Measurements from ENCODE around the gene SH3RF3. TPM values are rescaled to one million over a fixed set of nuclear protein-coding genes. Genes with fewer than 3 reads are reported as not detected.

SH3RF3 gene
- total RNA-seq, 1 donor from 2014 or later = 59.5 TPM

DNA sequence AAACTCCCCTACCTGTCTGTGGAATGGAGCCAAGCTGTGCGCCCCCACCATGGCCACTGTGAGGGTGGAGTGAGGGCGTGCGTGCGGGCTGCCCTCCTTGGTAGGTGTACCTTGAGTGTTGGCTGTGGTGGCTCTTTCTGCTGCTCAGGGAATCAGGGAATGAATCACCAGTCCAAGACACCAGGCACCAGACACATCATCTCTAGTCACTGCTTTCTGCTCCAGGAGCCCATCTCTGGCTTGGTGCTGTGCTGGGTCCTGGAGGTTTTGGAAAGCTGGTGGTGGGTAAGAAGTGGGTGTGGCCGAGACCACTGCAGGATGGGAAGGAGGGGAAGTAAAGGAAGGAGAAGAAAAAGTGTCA lies 274.8 kb downstream of the SH3RF3 start:
- Mint-ChIP-seq H3K27ac (ENCODE audit: unreplicated experiment) (peak overlapping the region; percentile 75), H3K4me1 (ENCODE audit: low read depth) (peaks cover 49% of the 10 kb centered on the region), H3K9me3 (ENCODE audit: low read depth) (no peaks in the 10 kb centered on the region), H3K4me3 (ENCODE audit: unreplicated experiment) (no peak overlapping the region), H3K36me3 (ENCODE audit: low read depth) (peaks cover 40% of the 10 kb centered on the region), H3K27me3 (ENCODE audit: low read depth) (no peaks in the 10 kb centered on the region)
- TF ChIP-seq, protein P1, sequence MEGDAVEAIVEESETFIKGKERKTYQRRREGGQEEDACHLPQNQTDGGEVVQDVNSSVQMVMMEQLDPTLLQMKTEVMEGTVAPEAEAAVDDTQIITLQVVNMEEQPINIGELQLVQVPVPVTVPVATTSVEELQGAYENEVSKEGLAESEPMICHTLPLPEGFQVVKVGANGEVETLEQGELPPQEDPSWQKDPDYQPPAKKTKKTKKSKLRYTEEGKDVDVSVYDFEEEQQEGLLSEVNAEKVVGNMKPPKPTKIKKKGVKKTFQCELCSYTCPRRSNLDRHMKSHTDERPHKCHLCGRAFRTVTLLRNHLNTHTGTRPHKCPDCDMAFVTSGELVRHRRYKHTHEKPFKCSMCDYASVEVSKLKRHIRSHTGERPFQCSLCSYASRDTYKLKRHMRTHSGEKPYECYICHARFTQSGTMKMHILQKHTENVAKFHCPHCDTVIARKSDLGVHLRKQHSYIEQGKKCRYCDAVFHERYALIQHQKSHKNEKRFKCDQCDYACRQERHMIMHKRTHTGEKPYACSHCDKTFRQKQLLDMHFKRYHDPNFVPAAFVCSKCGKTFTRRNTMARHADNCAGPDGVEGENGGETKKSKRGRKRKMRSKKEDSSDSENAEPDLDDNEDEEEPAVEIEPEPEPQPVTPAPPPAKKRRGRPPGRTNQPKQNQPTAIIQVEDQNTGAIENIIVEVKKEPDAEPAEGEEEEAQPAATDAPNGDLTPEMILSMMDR (IDR thresholded peaks at IDR 0.05) = no peak
- DNase-seq (ENCODE audit: low spot score) = no peak

DNA sequence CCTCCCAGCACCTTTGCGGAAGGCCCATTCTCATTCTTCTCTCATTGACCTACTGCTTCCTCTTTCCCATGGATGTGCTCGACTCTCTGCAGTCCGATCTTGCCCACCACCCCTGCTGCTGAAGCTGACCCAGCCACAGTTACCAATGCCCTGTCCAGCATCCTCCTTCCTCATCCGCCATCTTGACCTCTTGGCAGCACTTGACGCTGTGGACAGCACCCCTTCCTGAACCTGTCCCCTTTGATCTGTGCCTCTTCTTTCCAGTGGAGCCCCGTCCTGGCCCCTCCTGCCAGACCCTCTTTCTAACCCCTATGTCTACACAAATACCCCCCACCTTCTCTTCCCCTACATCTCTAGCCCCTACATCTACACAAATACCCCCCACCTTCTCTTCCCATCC lies 275.7 kb downstream of the SH3RF3 start:
- H3K36me3 Mint-ChIP-seq (ENCODE audit: low read depth) = peaks cover 35% of the 10 kb centered on the region
- H3K4me3 Mint-ChIP-seq (ENCODE audit: unreplicated experiment) = no peak overlapping the region
- TF ChIP-seq, protein P1 (IDR thresholded peaks at IDR 0.05) = no peak
- no peaks in the 10 kb centered on the region for H3K27me3 Mint-ChIP-seq (ENCODE audit: low read depth)
- H3K4me1 Mint-ChIP-seq (ENCODE audit: low read depth) = peaks cover 51% of the 10 kb centered on the region
- H3K27ac Mint-ChIP-seq (ENCODE audit: unreplicated experiment) = peak overlapping the region; percentile 89
- H3K9me3 Mint-ChIP-seq (ENCODE audit: low read depth) = no peaks in the 10 kb centered on the region
- no peak for DNase-seq (ENCODE audit: low spot score)

DNA sequence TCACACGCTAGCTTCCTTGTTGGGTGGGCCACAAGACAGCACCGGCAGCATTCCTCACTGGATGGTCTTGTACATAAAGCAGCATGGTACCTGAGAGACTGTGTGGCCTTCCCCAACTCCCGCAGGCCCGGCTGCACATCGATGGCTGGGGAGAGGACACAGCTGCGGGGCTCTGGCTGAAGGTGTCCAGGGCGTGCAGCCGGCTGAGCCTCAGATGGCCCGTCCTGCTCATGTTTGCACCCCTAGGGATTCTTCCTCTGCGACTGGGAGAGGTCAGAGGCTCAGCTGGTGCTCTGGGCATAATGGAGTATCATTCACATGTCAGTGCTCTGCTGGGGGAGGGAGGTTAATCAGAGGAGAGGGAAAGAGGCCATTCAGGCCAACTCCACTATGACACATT lies 276.9 kb downstream of the SH3RF3 start:
- no peak overlapping the region for H3K4me3 Mint-ChIP-seq (ENCODE audit: unreplicated experiment)
- no peaks in the 10 kb centered on the region for H3K27me3 Mint-ChIP-seq (ENCODE audit: low read depth)
- H3K27ac Mint-ChIP-seq (ENCODE audit: unreplicated experiment) = no peak overlapping the region
- H3K36me3 Mint-ChIP-seq (ENCODE audit: low read depth) = peaks cover 26% of the 10 kb centered on the region
- H3K4me1 Mint-ChIP-seq (ENCODE audit: low read depth) = peaks cover 56% of the 10 kb centered on the region
- DNase-seq (ENCODE audit: low spot score) = no peak
- TF ChIP-seq, protein P1 (IDR thresholded peaks at IDR 0.05) = no peak
- no peaks in the 10 kb centered on the region for H3K9me3 Mint-ChIP-seq (ENCODE audit: low read depth)

DNA sequence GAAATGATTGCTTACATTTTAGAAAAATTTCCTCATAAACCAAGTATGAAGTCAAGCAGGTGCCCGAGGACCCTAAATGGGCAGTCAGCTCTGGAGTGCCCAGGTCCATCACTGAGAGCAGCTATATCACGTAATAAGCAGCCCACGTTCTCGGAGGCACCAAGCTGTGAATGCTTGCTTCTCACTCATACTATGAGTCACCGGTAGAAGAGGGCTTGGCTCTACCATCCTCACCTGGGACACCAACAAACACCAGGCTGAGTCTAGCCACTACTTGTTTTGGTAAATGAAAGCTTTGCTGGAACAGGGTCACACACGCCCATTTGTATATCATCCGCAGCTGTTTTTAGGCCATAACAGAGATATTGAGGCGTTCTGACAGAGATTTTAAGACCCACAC lies 277.3 kb downstream of the SH3RF3 start:
- no peak for DNase-seq (ENCODE audit: low spot score)
- TF ChIP-seq, protein P1 (IDR thresholded peaks at IDR 0.05) = no peak
- no peak overlapping the region for H3K27ac Mint-ChIP-seq (ENCODE audit: unreplicated experiment)
- H3K36me3 Mint-ChIP-seq (ENCODE audit: low read depth) = peaks cover 26% of the 10 kb centered on the region
- no peaks in the 10 kb centered on the region for H3K27me3 Mint-ChIP-seq (ENCODE audit: low read depth)
- H3K4me1 Mint-ChIP-seq (ENCODE audit: low read depth) = peaks cover 60% of the 10 kb centered on the region
- H3K4me3 Mint-ChIP-seq (ENCODE audit: unreplicated experiment) = no peak overlapping the region
- H3K9me3 Mint-ChIP-seq (ENCODE audit: low read depth) = no peaks in the 10 kb centered on the region

DNA sequence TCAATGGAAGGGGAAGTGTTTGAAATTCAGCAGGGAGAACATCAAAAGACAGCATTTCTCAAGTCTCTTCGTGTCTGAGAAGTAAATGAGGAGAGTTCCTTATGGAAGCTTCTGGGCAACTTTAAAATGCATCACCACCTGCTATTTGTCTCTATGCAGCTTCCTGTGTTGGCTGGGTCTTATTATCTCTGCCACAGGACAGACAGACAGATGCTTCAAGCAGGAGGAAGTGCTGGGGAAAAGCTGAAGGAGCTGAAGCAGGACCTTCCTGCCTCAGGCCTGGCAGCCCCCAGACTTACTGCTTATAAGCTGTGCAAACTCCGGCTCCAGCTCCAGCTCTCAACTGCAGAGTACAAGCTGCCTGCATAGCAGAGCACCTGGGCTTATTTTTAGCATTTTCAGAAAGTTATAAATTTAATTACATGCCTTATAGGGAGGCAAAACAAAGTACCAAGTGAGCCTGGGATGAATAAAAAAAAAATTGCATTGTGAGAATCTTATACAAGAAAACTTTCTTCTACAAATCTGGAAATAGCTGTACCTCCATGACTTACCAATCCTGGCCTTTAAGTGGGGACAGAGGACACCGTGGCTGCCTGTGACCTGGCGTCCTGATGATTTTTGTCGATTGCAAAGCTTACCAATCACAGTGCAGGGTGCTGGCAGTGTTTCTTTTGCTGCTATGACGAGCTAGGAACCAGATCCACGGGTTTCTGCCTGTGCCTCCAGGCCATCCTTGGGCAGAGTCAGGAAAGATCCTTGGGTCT lies 278.5 kb downstream of the SH3RF3 start:
- H3K27me3 Mint-ChIP-seq (ENCODE audit: low read depth) = no peaks in the 10 kb centered on the region
- no peaks in the 10 kb centered on the region for H3K9me3 Mint-ChIP-seq (ENCODE audit: low read depth)
- peaks cover 63% of the 10 kb centered on the region for H3K4me1 Mint-ChIP-seq (ENCODE audit: low read depth)
- H3K36me3 Mint-ChIP-seq (ENCODE audit: low read depth) = peaks cover 22% of the 10 kb centered on the region
- no peak overlapping the region for H3K4me3 Mint-ChIP-seq (ENCODE audit: unreplicated experiment)
- no peak for DNase-seq (ENCODE audit: low spot score)
- TF ChIP-seq, protein P1 (IDR thresholded peaks at IDR 0.05) = no peak
- H3K27ac Mint-ChIP-seq (ENCODE audit: unreplicated experiment) = no peak overlapping the region

Measured in chondrocyte (in vitro differentiated cells).